GM21528 (cell line): ENCODE measurements around the gene RBM47.
"Not testable (repeated sequence)": the region's sequence is repeated elsewhere in the genome, so short reads cannot be mapped to it uniquely, and the experiment has no call there.

Experiments used
- ATAC-seq: cut with Tn5 transposase; IDR thresholded peaks from one replicate; pipeline ENCODE4 v1.9.1; 2021; ENCODE audit warnings: mild to moderate bottlenecking, moderate library complexity; ENCODE audit not compliant: unreplicated experiment, low FRiP score

Gene RBM47

GRCh38 chr4:40461062-40461461 lies 168.6 kb downstream of the RBM47 start:
- no peak for ATAC-seq

DNA sequence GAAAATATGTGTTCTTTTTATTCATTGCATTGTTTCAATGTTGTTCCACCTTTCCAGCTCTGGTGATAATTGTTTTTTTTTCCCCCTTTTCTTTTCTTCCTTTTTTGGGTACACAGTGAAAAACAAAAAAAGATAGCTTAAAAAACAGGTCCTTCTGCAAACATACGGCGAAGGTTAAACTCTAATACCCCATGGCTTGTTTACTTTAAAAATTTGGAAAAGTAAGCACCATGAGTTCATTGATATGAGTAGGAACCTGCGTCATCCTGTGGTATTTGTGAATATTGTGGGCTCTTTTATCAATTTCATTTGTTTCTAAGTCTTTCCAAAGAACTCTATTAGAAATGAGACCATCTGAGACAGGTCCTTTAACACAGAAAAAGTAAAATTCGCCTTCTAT lies 171.0 kb downstream of the RBM47 start:
- no peak for ATAC-seq

GRCh38 chr4:40458109-40458508 lies 171.6 kb downstream of the RBM47 start:
- ATAC-seq, result no peak

GRCh38 chr4:40455340-40455902 lies 174.2 kb downstream of the RBM47 start:
- ATAC-seq, result no peak

- ATAC-seq, result no peak
Measured at GRCh38 chr4:40454816-40455215, 174.8 kb downstream of the RBM47 start.

DNA sequence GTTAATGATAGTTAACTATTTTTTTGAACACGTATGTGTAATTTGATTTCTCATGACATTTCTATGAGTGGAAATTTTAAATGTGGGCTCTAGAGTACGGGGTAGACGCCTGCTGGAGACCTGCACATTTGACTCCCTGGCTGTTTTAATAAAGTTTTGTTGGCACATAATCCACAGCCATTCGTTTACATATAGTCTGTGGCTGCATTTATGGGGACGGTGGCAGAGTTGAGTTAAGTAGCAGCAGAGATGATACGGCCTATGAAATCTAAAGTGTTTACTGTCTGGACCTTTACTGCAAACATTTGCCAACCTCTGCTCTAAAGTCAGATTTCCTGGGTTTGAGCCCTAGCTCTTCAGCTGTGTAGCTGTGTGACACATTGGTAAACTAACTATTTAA lies 175.8 kb downstream of the RBM47 start:
- no peak for ATAC-seq

DNA sequence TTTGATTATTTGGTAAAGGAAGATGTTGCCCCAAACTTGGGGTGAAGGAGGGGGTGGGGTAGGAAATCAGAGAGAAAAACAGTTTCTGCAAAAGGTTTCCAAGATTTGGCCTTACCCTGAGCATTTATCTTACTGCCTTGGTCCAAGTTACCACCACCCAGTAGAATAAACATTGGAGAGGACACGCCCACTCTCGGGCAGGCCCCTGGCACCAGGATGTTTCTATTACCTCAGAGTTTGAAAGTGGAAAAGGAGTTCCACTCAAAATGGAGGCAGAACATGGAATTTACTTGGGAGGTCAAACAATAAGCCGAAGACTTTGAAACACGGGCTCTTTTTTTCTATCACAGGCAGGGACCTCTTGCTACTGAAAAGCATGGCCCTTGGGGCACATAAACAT lies 180.8 kb downstream of the RBM47 start:
- ATAC-seq, result no peak

GRCh38 chr4:40446839-40447238 lies 182.8 kb downstream of the RBM47 start:
- no peak for ATAC-seq

GRCh38 chr4:40446261-40446750 lies 183.4 kb downstream of the RBM47 start:
- ATAC-seq, result not testable (repeated sequence)

- no peak for ATAC-seq
Measured at GRCh38 chr4:40445671-40446070, 184.0 kb downstream of the RBM47 start.

DNA sequence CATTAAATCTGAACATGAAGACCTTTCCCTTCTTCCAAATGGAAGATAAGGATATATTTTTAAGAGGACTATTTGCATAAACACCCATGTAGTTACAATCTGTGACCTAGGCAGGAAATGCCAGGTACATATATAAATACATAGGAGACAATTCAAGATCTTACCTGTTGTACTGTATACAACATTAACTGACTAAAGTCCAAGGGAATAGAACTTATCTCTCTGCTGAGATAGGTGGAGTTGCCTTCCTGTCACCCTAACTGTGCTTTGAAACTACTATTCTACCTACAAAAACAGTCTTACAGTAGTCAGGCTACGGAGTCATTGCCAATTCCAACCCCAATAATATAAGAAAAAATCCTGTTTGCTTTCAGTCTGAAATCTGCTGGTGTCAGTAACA lies 188.2 kb downstream of the RBM47 start:
- ATAC-seq, result no peak

GRCh38 chr4:40439519-40439918 lies 190.1 kb downstream of the RBM47 start:
- no peak for ATAC-seq

GRCh38 chr4:40438384-40439026 lies 191.2 kb downstream of the RBM47 start:
- no peak for ATAC-seq

DNA sequence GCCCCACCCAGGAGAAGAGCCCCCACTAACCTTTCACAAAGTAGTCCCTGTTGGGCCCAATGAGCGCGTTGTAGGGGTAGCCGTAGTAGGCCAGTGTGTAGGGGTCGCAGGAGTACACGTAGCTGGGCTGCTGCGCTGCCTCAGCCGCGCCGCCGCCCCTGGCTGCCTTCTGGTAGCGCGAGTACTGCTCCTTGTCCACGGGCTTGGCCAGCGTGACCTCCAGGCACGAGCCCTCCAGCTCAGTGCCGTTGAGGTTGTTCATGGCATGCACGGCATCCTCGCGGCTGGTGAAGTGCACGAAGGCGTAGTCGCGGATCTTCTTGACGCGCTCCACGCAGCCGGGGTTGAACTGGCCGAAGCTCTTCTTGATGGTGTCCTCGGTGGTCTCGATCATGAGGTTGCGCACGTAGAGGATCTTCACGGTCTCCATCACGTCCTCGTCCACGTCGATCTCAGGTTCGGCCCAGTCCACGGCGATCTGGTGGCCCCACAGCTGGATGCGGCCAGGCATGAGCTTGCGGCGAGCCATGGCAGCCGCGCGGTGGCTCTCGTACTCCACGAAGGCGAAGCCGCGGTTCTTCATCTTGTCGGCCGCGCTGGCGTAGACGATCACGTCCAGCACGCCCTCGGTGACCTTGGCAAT lies 191.8 kb downstream of the RBM47 start:
- ATAC-seq, result no peak

DNA sequence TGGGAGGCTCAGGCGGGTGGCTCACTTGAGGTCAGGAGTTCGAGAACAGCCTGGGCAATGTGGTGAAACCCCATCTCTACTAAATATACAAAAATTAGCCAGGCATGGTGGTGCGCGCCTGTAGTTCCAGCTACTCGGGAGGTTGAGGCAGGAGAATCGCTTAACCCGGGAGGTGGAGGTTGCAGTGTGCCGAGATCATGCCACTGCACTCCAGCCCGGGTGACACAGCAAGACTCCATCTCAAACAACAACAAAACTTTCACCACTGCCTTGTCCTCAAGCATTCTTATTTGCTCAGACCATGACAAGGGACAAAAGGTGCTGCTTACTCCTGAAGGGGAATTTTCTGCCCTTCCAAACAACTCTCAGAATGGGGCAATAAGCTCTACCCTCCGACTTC lies 194.4 kb downstream of the RBM47 start:
- ATAC-seq, result not testable (repeated sequence)

GRCh38 chr4:40434126-40434687 lies 195.5 kb downstream of the RBM47 start:
- ATAC-seq, result no peak

GRCh38 chr4:40432504-40432903 lies 197.2 kb downstream of the RBM47 start:
- no peak for ATAC-seq

DNA sequence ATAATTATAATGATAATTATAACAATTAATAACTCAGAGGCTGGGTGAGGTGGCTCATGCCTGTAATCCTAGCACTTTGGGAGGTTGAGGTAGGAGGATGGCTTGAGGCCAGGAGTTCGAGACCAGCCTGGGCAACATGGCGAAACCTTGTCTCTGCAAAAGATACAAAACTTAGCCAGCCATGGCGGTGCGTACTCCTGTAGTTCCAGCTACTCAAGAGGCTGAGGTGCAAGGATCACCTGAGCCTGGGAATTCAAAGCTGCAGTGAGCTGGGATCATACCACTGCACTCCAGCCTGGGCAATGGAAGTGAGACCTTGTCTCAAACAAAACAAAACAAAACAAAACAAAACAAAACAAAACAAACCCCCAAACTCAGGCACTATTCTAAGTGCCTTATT lies 201.8 kb downstream of the RBM47 start:
- not testable (repeated sequence) for ATAC-seq

DNA sequence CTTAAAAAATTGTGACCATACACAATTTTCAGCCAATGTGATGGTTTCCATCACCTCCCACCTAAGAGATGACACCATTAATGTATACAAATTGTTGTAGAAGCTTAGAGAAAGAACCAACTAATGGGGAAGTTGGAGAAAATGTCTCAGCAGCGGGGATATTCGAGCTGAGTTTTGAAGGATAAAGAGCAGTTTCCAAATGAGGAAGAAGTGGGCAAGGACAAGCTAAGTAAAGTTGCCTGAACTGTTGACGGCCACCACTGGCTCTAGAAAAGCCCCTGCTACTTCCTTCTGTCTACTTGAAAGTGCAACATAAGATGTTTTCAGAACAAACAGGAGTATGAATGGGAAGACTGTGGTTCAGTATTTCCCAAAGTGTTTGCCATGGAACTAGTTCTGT lies 202.5 kb downstream of the RBM47 start:
- no peak for ATAC-seq

DNA sequence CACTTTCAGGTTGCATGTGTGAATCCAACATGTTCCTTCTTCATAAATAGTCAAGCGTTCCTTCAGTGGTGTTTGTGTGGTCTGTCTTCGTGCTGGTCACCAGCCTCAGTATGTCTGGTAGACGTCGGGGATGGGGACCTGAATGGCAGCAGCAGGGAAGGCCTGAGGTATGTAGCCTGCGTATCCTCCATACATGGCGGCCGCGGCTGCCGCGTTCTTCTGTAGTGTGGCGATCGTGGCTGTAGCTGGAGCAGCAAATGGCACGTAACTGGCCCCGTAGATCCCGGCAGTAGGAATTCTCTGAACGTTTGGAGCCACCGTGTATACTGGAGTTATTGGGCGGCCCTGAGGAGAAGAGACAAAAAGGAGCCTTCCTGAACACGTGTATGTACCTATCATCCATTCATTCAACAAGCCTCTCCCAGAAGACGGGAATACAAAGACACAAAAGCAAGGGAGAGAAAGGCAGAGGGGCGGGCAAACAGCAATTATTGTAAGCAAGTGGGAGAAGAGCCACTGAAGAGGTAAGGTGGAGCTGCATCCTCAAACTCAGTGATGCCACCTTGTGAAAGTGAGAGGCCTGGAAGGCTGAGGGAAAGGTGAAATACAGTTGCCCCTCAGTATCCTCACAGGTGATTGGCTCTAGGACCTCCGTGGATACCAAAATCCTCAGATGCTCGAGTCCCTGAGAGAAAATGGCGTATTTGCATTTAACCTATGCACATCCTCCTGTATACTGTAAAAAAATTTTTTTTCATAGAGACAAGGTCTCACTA lies 203.7 kb downstream of the RBM47 start:
- no peak for ATAC-seq

DNA sequence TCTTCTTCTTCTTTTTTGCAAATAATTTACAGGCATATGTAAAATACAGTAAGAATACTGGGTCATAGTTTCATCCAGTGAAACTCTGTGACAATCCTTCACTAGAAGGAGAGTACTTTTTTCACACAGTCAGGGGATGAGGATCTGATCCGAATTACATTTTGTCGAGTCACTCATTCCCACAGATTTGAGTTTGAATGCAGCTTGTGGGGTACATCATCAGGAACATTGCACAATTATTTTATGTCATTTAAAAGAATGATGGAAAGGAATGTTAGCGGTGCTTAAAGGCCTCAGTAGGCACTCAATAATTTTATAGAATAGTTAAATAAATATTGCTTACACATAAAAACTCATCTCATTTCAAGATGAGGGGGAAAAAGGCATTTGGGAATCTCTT lies 205.9 kb downstream of the RBM47 start:
- ATAC-seq, result no peak
